ENCODE results near the gene RPLP2.

DNA sequence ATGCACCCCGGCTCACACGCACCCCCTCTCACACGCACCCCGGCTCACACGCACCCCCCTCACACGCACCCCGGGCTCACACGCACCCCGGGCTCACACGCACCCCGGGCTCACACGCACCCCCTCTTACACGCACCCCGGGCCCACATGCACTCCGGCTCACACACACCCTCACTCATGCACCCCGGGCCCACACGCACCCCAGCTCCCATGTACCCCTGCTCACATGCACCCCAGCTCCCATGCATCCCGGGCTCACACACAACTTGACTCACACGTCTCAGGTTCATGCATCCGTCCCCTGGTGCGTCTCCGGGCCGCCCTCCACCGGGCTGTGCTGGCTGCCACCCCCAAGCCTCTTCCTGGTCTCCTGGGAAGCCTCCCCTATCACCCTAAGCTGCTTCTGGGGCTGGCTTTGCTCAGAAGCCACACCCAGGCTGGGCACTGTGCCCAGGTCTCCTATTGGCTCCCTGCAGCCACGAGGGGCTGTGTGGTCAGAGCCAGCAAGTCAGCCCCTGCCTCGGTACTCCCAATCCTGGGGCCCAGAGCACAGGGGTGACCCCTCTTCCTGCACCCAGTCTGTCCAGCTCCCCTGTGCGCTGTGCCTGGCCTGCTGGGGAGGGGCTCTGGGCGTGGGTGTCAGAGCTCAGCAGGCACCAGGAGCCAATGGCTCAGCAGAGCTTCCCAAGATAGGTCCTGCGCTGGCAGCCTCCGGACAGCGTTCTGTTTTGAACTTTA, 49.8 kb downstream of the RPLP2 start:
- TF ChIP-seq, protein P1, sequence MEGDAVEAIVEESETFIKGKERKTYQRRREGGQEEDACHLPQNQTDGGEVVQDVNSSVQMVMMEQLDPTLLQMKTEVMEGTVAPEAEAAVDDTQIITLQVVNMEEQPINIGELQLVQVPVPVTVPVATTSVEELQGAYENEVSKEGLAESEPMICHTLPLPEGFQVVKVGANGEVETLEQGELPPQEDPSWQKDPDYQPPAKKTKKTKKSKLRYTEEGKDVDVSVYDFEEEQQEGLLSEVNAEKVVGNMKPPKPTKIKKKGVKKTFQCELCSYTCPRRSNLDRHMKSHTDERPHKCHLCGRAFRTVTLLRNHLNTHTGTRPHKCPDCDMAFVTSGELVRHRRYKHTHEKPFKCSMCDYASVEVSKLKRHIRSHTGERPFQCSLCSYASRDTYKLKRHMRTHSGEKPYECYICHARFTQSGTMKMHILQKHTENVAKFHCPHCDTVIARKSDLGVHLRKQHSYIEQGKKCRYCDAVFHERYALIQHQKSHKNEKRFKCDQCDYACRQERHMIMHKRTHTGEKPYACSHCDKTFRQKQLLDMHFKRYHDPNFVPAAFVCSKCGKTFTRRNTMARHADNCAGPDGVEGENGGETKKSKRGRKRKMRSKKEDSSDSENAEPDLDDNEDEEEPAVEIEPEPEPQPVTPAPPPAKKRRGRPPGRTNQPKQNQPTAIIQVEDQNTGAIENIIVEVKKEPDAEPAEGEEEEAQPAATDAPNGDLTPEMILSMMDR (optimal IDR thresholded peaks at IDR 0.05 in 1 of 3, IDR thresholded peaks at IDR 0.05 in 1 of 3, conservative IDR thresholded peaks at IDR 0.05 in 1 of 3; ENCODE audit: extremely low read depth in 1 of 3, insufficient read depth in 2 of 3, low read length in 3 of 3) = no peak
- no peak for TF ChIP-seq EZH2 (IDR thresholded peaks at IDR 0.05; ENCODE audit: low read length)
